GM12878 (cell line): ENCODE measurements around the gene HS6ST1.
"Not testable (repeated sequence)": the region's sequence is repeated elsewhere in the genome, so short reads cannot be mapped to it uniquely, and the experiment has no call there.

ENCODE experiments used
- CTCF ChIP-seq, 3 experiments: IDR thresholded peaks in 2 of 3; conservative IDR thresholded peaks in 1 of 3; 2 replicates each; pipeline ENCODE4 v1.5.1; 2011; ENCODE audit warnings: low read depth in 3 of 3, low read length in 3 of 3, mild to moderate bottlenecking in 3 of 3, control low read depth in 2 of 3, moderate library complexity in 2 of 3, inconsistent platforms in 1 of 3, mixed read lengths in 1 of 3; ENCODE audit not compliant: control insufficient read depth in 2 of 3, insufficient read depth in 1 of 3; ENCODE audit errors: extremely low read depth in 1 of 3
- POLR2AphosphoS5 ChIP-seq: IDR thresholded peaks from 2 replicates; pipeline ENCODE4 v1.6.1; 2011; ENCODE audit warnings: mild to moderate bottlenecking, low read length, inconsistent platforms

GRCh38 chr2:128268611-128269010 is 50.1 kb downstream of the HS6ST1 start:
- TF ChIP-seq CTCF (IDR thresholded peaks at IDR 0.05 in 2 of 3, conservative IDR thresholded peaks at IDR 0.05 in 1 of 3; ENCODE audit: control insufficient read depth in 2 of 3, extremely low read depth in 1 of 3, insufficient read depth in 1 of 3, low read depth in 3 of 3, low read length in 3 of 3); POLR2AphosphoS5: not testable (repeated sequence)
